GM12875 (cell line): ENCODE measurements around the gene TCF3.
"Not testable (repeated sequence)": the region's sequence is repeated elsewhere in the genome, so short reads cannot be mapped to it uniquely, and the experiment has no call there.

Experiments used
- H3K4me3 ChIP-seq: one replicate; pipeline ENCODE4 v1.5.1; 2011; ENCODE audit warnings: low read depth, low read length, control low read depth
- TF ChIP-seq, protein P1 (sequence below): IDR thresholded peaks from 2 replicates; pipeline ENCODE4 v1.5.1; 2011; ENCODE audit warnings: low read depth, mild to moderate bottlenecking, control low read depth, inconsistent platforms, low read length, moderate library complexity, borderline replicate concordance; ENCODE audit not compliant: insufficient read depth

Gene TCF3

GRCh38 chr19:1652471-1653299 is at the start of gene TCF3:
Gene TCF3 (minus strand): TSS chr19:1652615. CDS start chr19:1650248, 2,367 bp downstream.
- TF ChIP-seq, protein P1, sequence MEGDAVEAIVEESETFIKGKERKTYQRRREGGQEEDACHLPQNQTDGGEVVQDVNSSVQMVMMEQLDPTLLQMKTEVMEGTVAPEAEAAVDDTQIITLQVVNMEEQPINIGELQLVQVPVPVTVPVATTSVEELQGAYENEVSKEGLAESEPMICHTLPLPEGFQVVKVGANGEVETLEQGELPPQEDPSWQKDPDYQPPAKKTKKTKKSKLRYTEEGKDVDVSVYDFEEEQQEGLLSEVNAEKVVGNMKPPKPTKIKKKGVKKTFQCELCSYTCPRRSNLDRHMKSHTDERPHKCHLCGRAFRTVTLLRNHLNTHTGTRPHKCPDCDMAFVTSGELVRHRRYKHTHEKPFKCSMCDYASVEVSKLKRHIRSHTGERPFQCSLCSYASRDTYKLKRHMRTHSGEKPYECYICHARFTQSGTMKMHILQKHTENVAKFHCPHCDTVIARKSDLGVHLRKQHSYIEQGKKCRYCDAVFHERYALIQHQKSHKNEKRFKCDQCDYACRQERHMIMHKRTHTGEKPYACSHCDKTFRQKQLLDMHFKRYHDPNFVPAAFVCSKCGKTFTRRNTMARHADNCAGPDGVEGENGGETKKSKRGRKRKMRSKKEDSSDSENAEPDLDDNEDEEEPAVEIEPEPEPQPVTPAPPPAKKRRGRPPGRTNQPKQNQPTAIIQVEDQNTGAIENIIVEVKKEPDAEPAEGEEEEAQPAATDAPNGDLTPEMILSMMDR: no peak
- peak within 1 kb of the TSS; percentile 93 for H3K4me3 ChIP-seq

DNA sequence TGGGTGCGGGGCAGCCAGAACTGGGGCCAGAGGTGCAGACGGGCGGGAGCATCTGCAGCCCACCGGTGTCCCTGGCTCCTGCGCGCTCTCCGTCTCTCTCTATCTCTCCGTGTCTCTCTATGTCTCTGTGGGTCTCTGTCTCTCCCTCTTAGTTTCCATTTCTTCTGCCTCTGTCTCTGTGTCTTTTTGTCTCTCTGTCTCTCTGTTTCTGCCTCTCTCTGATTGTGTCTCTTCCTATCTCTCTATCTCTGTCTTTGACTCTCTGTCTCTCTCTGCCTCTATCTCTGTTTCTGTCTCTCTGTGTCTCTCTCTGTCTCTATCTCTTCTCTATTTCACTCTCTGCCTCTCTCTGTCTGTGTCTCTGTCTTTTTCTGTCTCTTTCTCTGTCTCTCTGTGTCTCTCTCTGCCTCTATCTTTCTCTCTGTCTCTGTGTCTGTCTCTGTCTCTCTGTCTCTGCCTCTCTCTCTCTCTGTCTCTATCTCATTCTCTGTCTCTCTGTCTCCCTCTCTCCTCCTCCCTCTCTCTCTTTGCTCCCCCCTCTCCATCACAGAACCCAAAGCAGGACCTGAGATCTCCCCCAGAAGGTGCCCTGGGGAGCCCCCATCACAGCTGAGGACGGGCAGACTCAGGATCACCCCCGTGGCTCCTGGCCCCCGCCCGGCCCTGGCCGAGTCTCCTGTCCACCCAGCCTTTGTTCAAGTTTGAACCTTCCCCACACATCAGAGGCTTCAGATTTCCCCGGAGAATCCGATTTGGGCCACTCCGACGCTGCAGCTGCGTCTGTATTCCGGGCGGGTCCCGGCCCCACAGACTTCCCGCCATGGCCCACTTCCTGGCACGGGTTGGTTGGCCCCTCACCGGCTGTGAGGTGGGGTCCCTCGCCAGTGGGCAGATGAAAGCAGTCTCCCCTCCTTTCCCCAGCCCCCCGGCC is 48.6 kb upstream of the TCF3 start:
- TF ChIP-seq, protein P1: no peak
- H3K4me3 ChIP-seq: no peak overlapping the region

DNA sequence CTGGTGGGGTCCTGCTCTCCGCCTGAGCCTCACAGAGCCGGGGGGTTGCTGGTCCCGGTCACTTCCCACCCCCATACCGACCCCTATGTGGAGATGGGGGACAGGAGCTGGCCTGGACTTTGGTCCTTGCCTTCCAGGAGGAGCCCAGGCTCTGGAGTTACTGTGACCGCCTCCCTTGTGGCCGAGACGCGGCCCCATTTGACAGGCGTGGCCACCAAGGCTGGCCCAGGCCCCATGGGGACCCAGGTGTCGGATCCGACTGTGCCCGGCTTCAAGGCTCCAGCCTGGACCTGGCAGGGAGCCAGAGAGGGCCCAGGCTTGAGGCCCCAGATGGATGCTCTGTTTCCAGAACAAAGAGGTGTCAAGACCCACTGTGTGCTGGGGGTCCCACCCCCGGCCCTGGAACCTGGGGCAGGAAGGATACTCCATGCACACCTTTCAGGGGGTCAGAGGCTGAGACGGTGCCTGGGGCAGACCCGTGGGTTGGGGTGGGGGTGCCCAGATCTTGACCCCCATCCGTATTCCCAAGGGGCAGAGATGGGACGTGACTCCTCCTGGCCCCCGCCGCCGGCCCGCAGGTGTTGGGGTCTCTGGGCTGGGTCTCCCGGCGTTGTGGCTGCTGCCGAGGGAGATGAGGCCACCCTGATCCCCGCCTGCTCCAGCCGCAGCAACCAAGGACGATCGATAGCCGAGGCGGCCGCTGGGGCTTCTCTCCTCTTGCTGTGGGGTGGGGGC is 47.8 kb upstream of the TCF3 start:
- no peak overlapping the region for H3K4me3 ChIP-seq
- TF ChIP-seq, protein P1: no peak

GRCh38 chr19:1699386-1699785 is 47.0 kb upstream of the TCF3 start:
- TF ChIP-seq, protein P1: no peak
- no peak overlapping the region for H3K4me3 ChIP-seq

GRCh38 chr19:1698636-1699035 is 46.2 kb upstream of the TCF3 start:
- TF ChIP-seq, protein P1: no peak
- no peak overlapping the region for H3K4me3 ChIP-seq

DNA sequence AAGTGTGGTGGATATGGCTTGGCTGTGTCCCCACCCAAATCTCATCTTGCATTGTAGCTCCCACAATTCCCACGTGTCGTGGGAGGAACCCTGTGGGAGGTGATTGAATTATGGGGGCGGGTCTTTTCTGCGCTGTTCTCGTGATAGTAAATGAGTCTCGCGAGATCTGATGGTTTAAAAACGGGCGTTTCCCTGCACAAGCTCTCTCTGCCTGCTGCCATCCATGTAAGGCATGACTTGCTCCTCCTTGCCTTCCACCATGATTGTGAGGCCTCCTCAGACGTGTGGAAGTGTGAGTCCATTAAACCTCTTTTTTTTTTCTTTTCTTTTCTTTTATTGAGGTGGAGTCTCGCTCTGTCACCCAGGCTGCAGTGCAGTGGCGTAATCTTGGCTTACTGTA is 43.1 kb upstream of the TCF3 start:
- not testable (repeated sequence) for H3K4me3 ChIP-seq
